HTERT RPE-1 (cell line): ENCODE measurements around the gene PRAMEF15.
"Not testable (repeated sequence)": the region's sequence is repeated elsewhere in the genome, so short reads cannot be mapped to it uniquely, and the experiment has no call there.

Source experiments
- in situ Hi-C: fragments of 300-500 bp; cut with MboI; formaldehyde crosslinking; loops from 4 replicates; pipeline ENCODE4 v1.14.3; 2020; ENCODE audit warnings: low sequenced_read_pairs

PRAMEF15 gene

DNA sequence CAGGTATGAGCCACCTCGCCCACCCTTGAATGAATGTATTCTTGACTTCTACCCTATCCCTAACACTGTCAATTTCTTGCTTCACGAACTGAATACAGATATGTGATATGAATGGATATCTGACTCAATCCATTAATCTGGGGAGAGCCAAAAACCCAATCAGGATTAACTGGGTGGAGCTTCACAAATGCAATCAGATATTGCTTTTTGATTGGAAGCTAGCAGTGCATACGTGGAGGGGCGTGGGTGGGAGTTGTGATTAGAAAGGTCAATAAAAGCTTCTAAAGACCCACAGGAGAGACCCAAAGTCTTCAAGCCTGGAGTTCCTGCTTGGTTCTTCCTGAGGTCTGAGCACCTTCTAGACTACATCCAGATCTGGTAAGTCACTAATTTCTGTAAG is at the start of gene PRAMEF15:
Gene PRAMEF15 (plus strand): TSS at position 301 of the 400 bp plus-strand sequence. CDS start 2,827 bp downstream, outside the sequence.
- in situ Hi-C loops, result not testable (repeated sequence)

DNA sequence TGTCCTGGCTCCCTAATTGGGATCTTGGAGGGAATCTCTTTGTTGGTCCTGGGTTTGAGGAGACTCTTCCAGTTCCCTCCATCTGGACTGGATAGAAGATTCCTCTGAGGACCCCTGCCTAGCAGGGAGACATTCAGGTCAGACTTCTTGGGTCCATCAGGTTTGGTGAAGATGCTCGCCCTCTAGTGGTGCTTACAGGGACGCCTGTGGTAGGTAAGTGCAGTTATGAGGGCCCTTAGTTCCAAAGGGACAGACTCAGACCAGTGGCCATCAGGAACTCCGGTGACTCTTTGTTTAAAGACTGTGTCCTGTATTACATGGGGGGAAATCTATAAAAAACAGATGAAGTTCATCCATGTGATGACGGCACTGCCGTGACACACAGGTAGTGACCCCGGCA is 38.4 kb upstream of the PRAMEF15 start:
- in situ Hi-C loops, result not testable (repeated sequence)

DNA sequence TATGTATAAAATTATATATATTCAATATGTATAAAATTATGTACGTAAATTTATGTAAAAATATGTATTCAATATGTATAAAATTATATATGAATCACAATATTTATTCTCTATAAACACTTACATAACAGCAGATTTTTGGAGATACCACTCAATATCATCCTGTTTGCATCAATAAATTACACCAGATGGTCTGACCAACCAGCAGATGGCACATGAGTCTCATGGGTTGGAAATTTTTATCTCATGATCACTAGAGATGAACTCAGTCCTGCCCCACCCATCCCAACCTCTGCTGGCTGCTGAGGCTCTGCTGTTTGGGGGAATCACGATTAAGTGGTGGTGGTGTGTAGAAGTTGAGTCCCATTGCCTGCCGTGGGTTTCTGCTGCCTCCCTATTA is 35.8 kb upstream of the PRAMEF15 start:
- in situ Hi-C loops, result not testable (repeated sequence)

DNA sequence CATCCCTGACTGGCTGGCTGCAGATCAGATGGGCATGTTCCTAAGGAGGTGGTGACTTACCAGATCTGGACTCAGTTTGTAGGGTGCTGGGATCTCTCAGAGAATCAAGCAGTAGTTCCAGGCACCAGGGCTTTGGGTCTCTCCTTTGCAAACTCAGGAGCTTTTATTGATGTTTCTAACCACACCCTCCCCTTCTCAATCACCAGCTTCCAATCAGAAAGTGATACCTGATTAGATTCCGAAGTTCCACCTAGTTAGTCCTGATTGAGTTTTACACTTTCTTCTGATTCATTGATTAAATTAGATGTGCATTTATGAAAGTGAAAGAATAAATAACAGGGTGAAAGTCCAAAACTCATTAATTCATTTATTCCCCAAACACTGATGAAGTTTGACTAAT is 30.3 kb upstream of the PRAMEF15 start, which contains the start of gene PRAMEF8:
Gene PRAMEF8 (minus strand): TSS at position 101 of the 400 bp plus-strand sequence. CDS start 1,046 bp downstream, outside the sequence.
- in situ Hi-C loops, result not testable (repeated sequence)

DNA sequence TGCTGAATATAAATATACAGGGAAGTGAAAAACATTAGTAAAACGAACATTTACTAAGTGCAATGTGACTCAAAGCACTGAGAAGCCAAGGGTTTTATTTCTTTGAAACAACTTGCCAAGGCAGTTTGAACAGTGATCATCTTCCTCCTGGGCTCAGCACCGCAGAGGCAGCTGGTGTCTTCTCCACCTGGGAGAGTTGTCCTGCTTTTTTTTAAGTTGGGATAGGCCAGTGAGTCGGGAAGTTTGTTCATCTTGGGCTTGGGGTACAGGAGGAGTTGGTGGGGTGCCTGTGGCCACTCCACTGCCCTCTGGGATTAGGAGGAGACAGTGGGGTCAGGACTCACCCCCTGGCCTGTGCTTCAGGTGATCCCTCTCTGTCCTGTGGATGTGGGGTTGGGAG is 26.4 kb upstream of the PRAMEF15 start:
- in situ Hi-C loops, result not testable (repeated sequence)

DNA sequence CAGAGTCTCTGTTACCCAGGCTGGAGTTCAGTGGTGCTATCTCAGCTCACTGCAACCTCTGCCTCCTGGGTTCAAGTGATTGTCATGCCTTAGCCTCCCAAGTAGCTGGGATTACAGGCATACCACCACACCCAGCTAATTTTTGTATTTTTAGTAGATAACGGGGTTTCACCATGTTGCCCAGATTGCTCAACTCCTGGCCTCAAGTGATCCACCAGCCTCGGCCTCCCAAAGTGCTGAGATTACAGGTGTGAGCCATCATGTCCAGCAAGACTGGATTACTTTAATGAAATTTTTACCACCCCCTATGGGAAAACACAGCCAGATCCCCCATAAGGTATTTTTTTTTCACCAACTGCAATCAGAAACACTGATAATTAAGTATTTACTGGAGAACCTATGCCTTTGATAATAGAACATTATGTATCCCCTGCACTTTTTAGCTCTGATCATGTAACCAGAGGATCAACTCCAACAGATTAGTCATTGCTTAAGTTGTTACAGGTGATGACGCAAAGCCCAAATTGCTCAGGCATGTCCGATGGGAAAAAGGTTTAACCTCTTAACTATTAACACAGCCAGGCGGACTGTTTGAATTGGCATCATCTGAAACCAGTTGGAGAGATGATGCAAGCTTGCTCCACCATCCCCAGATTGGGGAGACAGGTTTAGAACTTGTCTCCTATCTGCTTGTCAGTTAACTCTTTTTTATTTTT is 18.0 kb upstream of the PRAMEF15 start:
- in situ Hi-C loops, result not testable (repeated sequence)

DNA sequence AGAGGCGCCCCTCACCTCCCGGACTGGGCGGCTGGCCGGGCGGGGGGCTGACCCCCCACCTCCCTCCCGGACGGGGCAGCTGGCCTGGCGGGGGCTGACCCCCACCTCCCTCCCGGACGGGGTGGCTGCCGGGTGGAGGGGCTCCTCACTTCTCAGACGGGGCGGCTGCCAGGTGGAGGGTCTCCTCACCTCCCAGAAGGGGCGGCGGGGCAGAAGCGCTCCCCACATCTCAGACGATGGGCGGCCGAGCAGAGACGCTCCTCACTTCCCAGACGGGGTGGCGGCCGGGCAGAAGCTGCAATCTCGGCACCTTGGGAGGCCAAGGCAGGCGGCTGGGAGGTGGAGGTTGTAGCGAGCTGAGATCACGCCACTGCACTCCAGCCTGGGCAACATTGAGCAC is 16.7 kb upstream of the PRAMEF15 start:
- in situ Hi-C loops, result not testable (repeated sequence)

DNA sequence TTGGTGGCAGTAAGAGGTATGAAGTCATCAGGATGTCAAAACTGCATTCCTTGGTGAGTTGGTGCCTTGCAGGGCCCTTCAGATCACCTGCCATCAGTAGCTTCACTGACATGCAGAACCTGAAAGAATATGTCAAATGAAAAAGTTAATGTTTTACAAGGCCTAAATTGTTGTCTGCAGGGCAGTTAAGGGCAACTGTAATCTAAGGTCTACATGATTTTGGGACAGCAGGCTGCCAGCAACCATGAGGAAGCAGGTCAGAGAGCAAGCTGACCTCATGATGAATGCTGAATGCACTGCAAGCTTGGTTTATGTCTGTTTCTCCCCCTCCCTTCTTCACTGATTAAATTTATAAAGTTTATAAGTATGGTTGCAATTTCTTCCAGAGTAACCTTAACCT is 13.2 kb upstream of the PRAMEF15 start:
- in situ Hi-C loops, result not testable (repeated sequence)

DNA sequence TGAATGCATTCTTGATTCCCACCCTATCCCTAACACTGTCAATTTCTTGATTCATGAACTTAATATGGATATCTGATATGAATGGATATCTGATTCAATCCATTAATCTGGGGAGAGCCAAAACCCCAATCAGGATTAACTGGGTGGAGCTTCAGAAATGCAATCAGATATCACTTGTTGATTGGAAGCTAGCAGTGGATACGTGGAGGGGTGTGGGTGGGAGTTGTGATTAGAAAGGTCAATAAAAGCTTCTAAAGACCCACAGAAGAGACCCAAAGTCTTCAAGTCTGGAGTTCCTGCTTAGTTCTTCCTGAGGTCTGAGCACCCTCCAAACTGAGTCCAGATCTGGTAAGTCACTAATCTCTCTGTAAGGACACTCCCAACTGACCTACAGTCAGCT is 12.1 kb upstream of the PRAMEF15 start, which contains the start of gene PRAMEF33:
Gene PRAMEF33 (plus strand): TSS at position 301 of the 400 bp plus-strand sequence. CDS start 2,416 bp downstream, outside the sequence.
- in situ Hi-C loops, result not testable (repeated sequence)

DNA sequence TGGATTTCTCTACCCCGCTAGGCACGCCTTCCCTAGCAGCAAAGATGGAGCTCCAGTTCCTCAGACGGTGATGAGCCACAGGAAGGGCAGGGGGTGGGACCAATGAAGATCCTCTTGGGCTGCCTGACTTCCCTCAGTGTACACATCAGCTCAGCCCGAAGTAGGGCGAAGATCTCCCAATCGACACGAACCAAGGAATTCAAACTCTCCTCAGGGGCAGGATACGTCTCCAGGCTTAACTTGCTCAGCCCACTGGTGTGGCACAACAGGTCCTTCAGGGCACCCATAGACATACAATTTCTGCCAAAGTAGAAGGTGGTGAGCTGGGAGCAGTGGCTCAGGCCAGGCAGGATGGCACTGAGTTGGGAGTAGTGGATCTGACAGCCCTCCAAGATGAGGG is 27.1 kb downstream of the PRAMEF15 start:
- in situ Hi-C loops, result not testable (repeated sequence)

DNA sequence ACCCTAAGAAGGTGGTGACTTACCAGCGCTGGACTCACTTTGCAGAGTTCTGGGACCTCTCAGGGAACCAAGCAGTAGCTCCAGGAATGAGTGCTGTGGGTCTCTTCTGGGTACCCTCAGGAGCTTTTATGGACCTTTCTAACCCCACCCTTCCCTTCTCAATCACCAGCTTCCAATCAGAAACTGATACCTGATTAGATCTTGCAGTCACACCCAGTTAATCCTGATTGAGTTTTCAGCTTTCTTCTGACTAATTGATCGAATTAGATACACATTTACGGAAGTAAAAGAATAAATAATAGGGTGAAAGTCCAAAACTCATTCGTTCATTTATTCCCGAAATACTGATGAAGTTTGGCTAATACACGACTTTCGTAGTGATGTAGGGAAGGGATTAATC is 31.7 kb downstream of the PRAMEF15 start, which contains the start of gene PRAMEF14:
Gene PRAMEF14 (minus strand): TSS at position 101 of the 400 bp plus-strand sequence. CDS start 1,820 bp downstream, outside the sequence.
- in situ Hi-C loops, result not testable (repeated sequence)

DNA sequence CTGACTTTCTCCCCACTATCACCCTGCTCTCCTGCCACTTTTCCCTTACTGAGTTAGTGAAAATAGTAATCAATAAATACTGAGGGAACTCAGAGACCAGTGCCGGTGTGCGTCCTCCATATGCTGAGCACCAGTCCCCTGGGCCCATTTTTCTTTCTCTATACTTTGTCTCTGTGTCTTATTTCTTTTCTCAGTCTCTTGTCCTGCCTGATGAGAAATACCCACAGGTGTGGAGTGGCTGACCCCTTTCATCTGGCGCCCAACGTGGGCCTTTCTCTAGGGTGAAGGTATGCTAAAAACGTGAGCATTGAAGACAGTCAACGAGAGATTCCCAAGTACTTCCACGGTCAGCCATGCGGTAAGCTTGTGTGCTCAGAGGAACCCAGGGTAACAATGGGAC is 38.1 kb downstream of the PRAMEF15 start:
- in situ Hi-C loops, result not testable (repeated sequence)

DNA sequence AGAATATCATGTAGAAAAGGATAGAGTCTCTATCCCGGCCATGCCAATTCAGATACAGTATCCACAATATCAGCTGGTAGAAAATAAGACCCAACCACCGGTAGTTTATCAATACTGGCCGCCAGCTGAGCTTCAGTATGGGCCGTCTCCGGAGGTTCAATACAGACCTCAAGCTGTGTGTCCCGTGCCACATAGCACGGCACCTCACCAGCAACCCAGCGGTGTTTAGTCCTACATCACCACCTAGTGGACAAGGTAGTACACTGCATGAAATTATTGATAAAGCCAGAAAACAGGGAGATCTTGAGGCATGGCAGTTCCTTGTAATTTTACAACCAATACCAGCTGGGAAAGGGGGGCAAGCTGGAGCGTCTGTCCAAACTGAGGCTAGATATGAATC is 39.1 kb downstream of the PRAMEF15 start:
- in situ Hi-C loops, result not testable (repeated sequence)

DNA sequence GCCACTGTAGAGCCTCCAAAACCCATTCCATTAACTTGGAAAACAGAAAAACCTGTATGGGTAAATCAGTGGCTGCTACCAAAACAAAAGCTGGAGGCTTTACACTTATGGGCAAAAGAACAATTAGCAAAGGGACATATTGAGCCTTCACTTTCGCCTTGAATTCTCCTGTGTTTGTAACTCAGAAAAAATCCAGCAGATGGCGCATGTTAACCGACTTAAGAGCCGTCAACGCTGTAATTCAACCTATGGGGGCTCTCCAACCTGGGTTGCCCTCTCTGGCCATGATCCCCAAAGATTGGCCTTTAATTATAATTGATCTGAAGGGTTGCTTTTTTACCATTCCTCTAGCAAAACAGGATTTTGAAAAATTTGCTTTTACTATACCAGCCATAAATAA is 41.4 kb downstream of the PRAMEF15 start:
- in situ Hi-C loops, result not testable (repeated sequence)

DNA sequence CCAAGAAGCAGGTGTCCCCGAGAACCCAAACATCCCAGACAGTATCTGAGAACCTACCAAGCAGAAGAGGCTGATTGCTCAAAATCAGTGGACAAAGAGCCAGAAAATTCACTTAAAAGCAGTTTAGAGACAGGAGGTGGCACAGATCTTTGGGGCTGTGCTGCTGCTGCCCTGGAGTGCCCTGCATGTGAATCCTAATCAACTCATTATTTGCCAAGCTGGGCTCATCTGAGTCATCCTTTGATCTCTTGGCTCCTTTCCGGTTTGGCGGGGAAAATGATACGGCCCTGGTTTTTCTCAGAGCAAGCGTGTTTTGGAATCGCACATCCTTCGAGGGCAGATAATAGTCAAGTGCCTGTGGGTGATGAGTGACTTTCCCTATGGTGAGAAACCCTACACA is 47.0 kb downstream of the PRAMEF15 start:
- in situ Hi-C loops, result not testable (repeated sequence)

DNA sequence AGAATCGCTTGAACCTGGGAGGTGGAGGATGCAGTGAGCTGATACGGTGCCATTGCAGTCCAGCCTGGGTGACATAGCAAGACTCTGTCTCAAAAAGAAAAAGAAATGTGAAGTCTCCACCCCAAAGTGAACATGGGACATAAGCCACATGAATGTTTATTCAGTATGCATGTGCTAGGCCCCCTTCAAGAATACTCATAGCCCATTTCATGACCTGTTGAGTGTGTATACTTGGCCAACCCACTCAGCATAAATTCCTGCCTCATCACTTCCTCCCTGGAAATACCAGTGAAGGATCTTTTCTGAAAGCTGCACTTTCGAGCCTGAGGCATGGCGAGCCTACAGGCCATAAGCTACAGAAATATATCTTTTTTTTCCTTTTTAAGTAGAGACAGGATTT is 49.5 kb downstream of the PRAMEF15 start:
- in situ Hi-C loops, result not testable (repeated sequence)

DNA sequence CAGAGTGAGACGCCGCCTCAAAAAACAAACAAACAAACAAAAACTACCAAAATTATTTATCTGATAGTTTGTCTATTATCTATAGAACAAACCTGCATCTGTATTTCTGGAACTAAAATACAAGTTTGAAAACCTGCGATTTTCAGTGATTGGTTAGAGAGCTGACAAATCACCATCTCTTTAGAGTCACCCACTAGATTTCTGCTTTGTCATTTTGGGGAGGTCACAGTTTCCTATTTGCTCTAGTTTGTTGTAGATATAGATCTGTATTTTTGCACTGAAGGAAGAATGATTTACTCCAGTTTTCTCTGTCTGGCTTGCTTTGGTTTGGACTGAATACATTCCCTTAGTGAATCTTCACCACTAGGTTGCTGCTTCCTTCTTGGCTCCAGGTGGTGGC is 51.2 kb downstream of the PRAMEF15 start:
- in situ Hi-C loops, result not testable (repeated sequence)

DNA sequence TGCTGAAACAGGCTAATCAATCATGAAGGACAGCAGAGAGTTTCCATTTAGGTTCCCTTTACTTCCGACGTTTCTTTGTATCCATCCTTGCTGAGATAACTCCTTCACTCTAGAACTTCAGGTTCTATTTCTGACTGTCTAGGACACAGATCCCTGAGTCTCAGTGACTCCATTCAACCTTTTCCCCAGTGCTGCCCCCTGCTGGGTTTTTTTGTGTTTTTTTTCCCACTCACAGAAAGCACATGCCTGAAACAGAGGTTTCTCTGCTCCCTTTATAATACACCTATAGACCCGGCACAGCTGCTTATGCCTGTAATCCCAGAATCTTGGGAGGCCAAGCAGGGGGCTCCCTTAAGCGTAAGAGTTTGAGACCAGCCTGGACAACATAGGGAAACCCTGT is 53.2 kb downstream of the PRAMEF15 start:
- in situ Hi-C loops, result not testable (repeated sequence)
